DND-41 (cell line): ENCODE data around the gene TSSK2.

Source experiments
- CTCF ChIP-seq: IDR thresholded peaks from 2 replicates; pipeline ENCODE4 v1.5.1; 2012; ENCODE audit warnings: borderline replicate concordance, low read length, moderate library complexity, mild to moderate bottlenecking; ENCODE audit not compliant: poor library complexity, severe bottlenecking; ENCODE audit errors: extremely low read depth
- EZH2 ChIP-seq: IDR thresholded peaks from 3 replicates; pipeline ENCODE4 v1.6.1; 2012; ENCODE audit warnings: borderline replicate concordance, low read depth, mild to moderate bottlenecking, moderate library complexity, low read length, inconsistent platforms; ENCODE audit not compliant: severe bottlenecking

GRCh38 chr22:19167106-19167869, 36.2 kb downstream of the TSSK2 start:
- TF ChIP-seq CTCF = no peak
- TF ChIP-seq EZH2 = no peak
